D721Med (cell line): Measurements from ENCODE around the gene FCN3.
A peak's percentile ranks its signal among the peaks of the same experiment; 100 is the strongest.

Experiments used
- DNase-seq: peaks from one replicate; pipeline ENCODE4 v3.0.0; 2011; ENCODE audit warnings: low spot score; ENCODE audit not compliant: insufficient read length
- FAIRE-seq: peaks from 2 replicates; lab custom pipeline; 2011; peaks lifted over from hg19 to GRCh38; lab: Jason Lieb, UNC
- TF ChIP-seq, protein P1 (sequence below): IDR thresholded peaks from 2 replicates; pipeline ENCODE4 v1.5.1; 2012; ENCODE audit warnings: mild to moderate bottlenecking, control low read depth; ENCODE audit not compliant: insufficient read depth; ENCODE audit errors: missing control alignments

Gene FCN3

DNA sequence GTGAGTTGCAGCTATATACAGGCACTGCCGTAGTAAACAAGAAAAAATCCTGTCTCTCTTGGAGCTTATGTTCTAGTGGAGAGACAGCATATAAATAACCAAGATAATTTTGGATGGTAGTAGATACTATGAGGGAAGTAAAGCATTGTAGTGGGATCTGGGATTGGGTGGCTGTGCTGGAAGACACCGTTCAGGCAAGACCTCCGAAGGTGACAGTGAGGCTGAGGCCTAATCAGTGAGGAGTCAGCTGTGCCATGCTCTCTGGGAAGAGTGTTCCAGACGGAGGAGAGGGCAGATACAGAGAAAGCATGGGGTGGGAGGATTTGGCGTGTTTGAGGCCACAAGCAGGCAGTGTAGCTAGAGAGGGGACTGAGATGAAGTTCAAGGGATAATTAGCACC is 46.7 kb downstream of the FCN3 start:
- no peak for FAIRE-seq
- TF ChIP-seq, protein P1, sequence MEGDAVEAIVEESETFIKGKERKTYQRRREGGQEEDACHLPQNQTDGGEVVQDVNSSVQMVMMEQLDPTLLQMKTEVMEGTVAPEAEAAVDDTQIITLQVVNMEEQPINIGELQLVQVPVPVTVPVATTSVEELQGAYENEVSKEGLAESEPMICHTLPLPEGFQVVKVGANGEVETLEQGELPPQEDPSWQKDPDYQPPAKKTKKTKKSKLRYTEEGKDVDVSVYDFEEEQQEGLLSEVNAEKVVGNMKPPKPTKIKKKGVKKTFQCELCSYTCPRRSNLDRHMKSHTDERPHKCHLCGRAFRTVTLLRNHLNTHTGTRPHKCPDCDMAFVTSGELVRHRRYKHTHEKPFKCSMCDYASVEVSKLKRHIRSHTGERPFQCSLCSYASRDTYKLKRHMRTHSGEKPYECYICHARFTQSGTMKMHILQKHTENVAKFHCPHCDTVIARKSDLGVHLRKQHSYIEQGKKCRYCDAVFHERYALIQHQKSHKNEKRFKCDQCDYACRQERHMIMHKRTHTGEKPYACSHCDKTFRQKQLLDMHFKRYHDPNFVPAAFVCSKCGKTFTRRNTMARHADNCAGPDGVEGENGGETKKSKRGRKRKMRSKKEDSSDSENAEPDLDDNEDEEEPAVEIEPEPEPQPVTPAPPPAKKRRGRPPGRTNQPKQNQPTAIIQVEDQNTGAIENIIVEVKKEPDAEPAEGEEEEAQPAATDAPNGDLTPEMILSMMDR = no peak
- DNase-seq = no peak

DNA sequence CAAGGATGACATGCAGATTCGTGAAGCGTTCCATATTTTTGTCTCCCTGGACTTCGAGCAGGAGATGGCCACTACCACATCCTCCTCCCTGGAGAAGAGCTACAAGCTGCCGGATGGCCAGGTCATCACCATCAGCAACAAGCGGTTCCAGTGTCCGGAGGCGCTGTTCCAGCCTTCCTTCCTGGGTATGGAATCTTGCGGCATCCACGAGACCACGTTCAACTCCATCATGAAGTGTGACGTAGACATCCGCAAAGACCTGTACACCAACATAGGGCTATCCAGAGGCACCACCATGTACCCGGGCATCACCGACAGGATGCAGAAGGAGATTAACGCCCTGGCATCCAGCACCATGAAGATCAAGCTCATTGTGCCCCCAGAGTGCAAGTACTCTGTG is 49.3 kb downstream of the FCN3 start:
- FAIRE-seq (no peak), DNase-seq (no peak)
- TF ChIP-seq, protein P1 = no peak

DNA sequence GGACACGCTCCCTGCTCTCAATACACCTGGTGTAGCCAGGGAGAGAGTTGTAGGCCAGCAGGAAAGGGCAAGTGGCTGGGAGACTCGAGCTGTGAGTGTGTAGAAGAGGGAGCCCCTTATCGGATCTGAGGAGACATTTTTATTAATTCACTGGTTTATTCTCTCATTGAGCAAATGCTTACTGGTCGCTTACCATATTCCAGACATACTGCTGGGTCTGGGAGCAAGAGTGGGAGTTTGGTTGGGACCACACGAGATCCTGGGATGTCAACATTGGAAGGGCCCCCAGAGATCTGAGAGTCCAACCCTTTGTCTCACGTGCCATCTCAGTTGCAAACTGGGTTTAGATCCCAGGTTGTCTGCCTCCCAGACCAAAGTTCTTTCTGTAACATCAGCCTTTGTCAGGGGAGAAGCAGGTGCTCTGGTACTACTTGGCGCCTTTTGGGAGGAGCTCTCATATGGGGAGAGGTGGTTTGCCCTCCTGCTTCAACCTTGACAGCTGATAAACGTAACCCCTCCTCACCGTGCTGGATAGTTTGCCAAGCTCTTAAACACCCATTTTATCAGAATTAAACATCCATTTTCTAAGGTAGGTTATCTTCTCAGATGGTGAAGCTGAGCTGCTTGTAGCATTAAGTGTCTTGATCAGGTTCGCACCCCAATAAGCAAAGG is 51.9 kb downstream of the FCN3 start:
- DNase-seq (no peak), FAIRE-seq (no peak)
- TF ChIP-seq, protein P1 = no peak

DNA sequence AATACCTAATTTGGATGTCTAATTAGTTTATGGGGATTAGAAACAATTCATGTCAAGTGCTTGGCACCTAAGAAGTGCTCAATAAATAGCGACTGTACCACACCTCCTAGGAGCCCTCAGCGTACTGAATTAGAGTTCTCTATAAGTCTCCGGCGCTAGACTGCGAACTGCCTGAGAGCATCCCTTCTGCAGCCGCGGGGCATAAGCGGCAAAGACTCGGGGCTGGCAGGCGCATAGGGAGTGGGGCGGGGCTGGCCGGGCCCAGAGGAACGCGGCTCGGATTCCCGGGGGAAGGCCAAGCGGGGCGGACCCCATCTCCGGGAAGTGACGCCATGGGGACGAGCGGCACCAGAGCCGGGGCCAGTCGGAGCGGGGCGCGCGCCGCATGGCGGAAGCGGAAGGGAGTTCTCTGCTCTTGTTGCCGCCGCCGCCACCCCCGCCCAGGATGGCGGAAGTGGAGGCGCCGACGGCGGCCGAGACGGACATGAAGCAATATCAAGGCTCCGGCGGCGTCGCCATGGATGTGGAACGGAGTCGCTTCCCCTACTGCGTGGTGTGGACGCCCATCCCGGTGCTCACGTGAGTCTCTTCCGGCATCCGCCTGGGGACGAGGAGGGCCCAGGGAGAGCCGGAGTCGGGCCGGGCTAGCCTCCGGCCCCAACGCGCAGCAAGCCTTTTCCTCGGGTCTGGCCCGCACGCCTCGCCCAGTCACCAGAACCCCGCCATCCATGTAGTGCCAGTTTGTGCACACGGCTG is 52.6 kb downstream of the FCN3 start, which contains the start of gene TMEM222:
TSS of gene TMEM222 (plus strand) at position 351 of the 756 bp plus-strand sequence. CDS start at position 386, 35 bp downstream.
- TF ChIP-seq, protein P1 = no peak
- FAIRE-seq (no peak), DNase-seq (peak; percentile 63)
